RWPE1 (cell line): Measurements from ENCODE around the gene RRAD.

Experiments
- CTCF ChIA-PET: fragments of 350-600 bp; sonication (Branson Sonifier 250); formaldehyde crosslinking; extraction: SDS; loops from one replicate; lab custom pipeline; 2021; lab: Yijun Ruan, JAX
- POLR2A ChIA-PET: fragments of 400-600 bp; formaldehyde crosslinking; extraction: SDS; loops from one replicate; lab custom pipeline; 2020; ENCODE audit warnings: antibody characterized with exemption; ENCODE audit not compliant: low non-redundant PET; lab: Yijun Ruan, JAX
- DNase-seq: peaks from one replicate; pipeline ENCODE4 v3.0.0; 2012; ENCODE audit warnings: low spot score
- H3K27ac ChIP-seq: fragments of 450-650 bp; 2 replicates; pipeline ENCODE4 v1.5.1; 2017
- TF ChIP-seq, protein P1 (sequence below): fragments of 450-650 bp; conservative IDR thresholded peaks from 2 replicates; pipeline ENCODE4 v1.5.1; 2017; ENCODE audit warnings: low read depth, mild to moderate bottlenecking

Gene RRAD

GRCh38 chr16:66911112-66911511, 14.2 kb downstream of the RRAD start:
- H3K27ac ChIP-seq = no peak overlapping the region
- TF ChIP-seq, protein P1, sequence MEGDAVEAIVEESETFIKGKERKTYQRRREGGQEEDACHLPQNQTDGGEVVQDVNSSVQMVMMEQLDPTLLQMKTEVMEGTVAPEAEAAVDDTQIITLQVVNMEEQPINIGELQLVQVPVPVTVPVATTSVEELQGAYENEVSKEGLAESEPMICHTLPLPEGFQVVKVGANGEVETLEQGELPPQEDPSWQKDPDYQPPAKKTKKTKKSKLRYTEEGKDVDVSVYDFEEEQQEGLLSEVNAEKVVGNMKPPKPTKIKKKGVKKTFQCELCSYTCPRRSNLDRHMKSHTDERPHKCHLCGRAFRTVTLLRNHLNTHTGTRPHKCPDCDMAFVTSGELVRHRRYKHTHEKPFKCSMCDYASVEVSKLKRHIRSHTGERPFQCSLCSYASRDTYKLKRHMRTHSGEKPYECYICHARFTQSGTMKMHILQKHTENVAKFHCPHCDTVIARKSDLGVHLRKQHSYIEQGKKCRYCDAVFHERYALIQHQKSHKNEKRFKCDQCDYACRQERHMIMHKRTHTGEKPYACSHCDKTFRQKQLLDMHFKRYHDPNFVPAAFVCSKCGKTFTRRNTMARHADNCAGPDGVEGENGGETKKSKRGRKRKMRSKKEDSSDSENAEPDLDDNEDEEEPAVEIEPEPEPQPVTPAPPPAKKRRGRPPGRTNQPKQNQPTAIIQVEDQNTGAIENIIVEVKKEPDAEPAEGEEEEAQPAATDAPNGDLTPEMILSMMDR = no peak
- ChIA-PET CTCF (interaction anchor here (0.7 to 3.7 kb wide), 2 partner anchors 16 to 32 kb away, joined by 4 to 22 read pairs; no protein-coding TSS in a partner anchor), POLR2A (no interaction called here)
- DNase-seq = peak; percentile 65

DNA sequence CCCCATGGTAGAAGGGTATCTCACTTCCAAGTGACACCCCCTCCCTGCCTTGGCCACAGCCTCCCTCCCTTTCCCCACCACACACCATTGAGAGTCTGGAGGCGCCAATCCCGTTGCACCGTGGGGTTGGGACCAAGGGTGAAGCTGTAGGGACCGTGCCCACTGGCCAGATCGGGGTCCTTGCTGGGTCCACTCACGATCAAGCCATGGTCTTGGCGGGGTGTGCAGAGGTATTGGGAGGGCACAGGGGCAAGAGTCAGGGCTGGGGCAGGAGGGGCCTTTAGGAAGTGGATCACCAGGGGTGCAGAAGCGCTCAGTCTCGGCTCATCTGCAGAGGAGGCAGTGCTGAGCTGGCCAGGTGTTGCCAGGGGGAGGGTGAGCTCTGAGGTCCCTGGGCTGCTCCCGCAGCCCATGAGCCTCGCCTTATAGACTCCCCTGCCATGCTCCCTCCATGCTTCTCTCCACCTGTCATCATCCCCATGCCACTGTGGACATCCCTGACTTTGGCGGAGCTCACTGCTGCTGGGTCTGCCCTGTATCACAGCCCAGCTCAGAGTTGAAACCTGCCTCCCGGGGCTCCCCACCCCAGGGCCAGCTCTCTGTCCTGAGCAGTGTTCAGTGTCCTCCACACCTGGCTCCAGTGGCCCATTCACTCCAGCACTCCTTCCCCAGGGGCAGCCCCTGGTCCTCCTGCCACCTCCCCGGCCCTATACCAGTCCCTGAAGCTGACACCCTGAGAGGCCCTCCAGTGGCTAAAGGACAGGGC, 15.0 kb downstream of the RRAD start:
- H3K27ac ChIP-seq = no peak overlapping the region
- DNase-seq = no peak
- ChIA-PET CTCF (interaction anchor here (0.5 to 3.7 kb wide), 7 partner anchors 9 to 90 kb away, joined by 3 to 22 read pairs (median 4); no protein-coding TSS in a partner anchor), POLR2A (no interaction called here)
- TF ChIP-seq, protein P1 = no peak

DNA sequence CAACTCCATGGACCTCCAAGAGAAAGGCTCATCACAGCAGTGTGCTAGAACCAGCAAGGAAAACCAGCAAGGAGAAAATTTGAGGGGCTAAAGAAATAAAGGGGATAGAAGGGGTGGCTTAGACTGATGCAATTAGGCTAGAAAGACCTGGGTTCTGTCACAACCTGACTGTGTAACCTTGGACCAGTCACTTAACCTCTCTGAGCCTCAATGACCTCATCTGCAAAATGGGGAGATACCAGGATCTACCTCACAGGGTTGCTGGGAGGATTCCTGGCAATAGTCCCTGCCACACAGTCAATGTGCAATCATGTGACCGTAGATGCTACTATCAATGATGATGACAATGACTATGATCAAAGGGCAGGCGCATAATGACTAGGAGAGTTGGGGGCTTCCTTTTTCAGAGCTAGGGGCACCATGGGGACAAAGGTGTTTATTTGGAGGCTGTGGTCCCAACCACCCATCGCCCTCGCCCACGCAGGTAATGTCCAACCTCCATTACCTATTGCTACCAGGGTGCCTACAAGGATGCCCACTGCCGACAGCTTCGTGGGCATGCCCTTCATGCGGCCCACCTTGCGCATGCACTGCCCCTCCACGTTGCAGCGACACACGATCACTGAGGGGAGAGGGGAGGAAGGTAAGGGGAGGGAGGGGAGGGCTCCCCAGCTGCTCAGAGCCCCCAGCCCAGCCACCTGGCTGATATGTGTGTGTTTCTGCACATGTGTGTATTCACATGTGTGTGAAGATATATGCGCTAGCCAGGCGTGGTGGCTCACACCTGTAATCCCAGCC, 16.4 kb downstream of the RRAD start:
- no peak overlapping the region for H3K27ac ChIP-seq
- TF ChIP-seq, protein P1 = no peak
- CTCF ChIA-PET = interaction anchor here (0.7 to 3.7 kb wide), 4 partner anchors 8 to 105 kb away, joined by 3 to 22 read pairs (median 6); no protein-coding TSS in a partner anchor

GRCh38 chr16:66908116-66908515, 17.2 kb downstream of the RRAD start:
- TF ChIP-seq, protein P1 = no peak
- no peak for DNase-seq
- ChIA-PET POLR2A (no interaction called here), CTCF (no interaction called here)
- no peak overlapping the region for H3K27ac ChIP-seq

More for the DNA sequence above, 16.4 kb downstream of the RRAD start:
- DNase-seq = no peak
- POLR2A ChIA-PET = no interaction called here

DNA sequence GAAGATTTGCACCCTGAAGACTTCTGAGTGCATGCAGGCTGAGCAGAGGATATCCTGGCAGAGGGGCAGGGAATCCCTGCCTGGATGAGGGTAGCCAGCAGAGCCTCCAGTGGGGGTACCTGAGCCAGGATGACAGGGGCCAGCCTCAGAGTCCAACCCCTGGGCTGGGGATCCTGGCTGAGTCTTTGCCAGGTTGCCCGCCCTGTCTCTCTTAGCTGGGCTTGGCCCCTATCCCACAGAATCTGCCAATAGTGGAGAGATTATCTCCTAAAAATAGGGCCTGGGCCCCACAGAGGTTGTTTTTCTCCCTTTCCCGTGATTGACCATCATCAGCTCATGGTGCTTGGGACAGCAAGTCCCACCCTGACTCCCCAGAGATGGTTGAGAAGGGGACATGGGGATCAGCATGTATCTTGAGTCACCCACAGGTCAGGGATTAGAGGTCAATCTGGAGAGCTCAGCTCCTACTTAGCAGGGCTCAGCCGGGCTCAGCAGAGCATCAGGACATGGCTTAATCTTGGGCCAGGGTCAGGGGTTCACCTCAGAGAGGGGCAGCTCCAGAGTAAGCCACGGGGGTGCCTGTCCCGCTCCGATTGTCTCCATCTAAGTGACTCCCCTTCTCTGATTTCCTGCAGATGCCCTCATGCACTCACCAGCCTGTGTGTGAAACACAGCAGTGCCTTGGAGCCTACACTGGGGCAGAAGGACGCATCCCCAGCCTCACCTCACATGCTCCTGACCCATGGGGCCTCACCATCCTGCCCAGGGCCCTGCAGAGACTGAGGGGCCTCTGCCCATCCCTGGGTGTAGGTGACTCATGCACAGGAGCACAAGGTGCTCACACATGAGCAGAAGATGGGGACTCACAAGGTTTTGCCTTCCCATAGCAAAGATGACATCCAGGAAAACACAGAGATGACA, 18.2 kb downstream of the RRAD start:
- POLR2A ChIA-PET = no interaction called here
- CTCF ChIA-PET = no interaction called here
- H3K27ac ChIP-seq = no peak overlapping the region
- TF ChIP-seq, protein P1 = no peak
- no peak for DNase-seq
